Caco-2 (cell line): ENCODE results near the gene MNDA. TPM values are rescaled to one million over a fixed set of nuclear protein-coding genes. Genes with fewer than 3 reads are reported as not detected.

Source experiments
- BruUV-seq: library from RNA; stranded (reverse); fragments of 400-500 nt; replicated peaks from 2 replicates; lab custom pipeline; 2021; lab: Mats Ljungman, UMichigan
- CTCF ChIA-PET: fragments of 300-600 bp; sonication (Branson Sonifier 250); formaldehyde crosslinking; loops from one replicate; lab custom pipeline; 2022; ENCODE audit warnings: antibody characterized with exemption; lab: Charles Lee
- POLR2A ChIA-PET: fragments of 300-600 bp; sonication (Branson Sonifier 250); formaldehyde crosslinking; loops from one replicate; lab custom pipeline; 2022; ENCODE audit warnings: antibody characterized with exemption; lab: Charles Lee
- DNase-seq, 2 experiments: peaks; one replicate each; pipeline versions ENCODE4 v3.0.0 to v3.0.0-alpha.2; 2020 to 2022
- H3K27me3 ChIP-seq: replicated peaks from 2 replicates; pipeline ENCODE4 v1.6.0; 2011; ENCODE audit warnings: low read length; ENCODE audit not compliant: control insufficient read depth, insufficient read depth
- H3K36me3 ChIP-seq: 2 replicates; pipeline ENCODE4 v1.5.1; 2011; ENCODE audit warnings: low read length; ENCODE audit not compliant: control insufficient read depth, insufficient read depth
- H3K4me1 ChIP-seq: fragments of 250-450 bp; sonication (Bioruptor Pico); 2 replicates; pipeline ENCODE4 v1.5.1; 2020; ENCODE audit warnings: mild to moderate bottlenecking
- H3K4me3 ChIP-seq: 2 replicates; pipeline ENCODE4 v1.5.1; 2011; ENCODE audit warnings: low read depth, mild to moderate bottlenecking, control low read depth, low read length
- H3K9me3 ChIP-seq: fragments of 250-450 bp; sonication (Bioruptor Pico); 2 replicates; pipeline ENCODE4 v1.5.1; 2020; ENCODE audit warnings: mild to moderate bottlenecking, moderate library complexity
- H3K27ac Mint-ChIP-seq: one replicate; pipeline ENCODE4 v1.8.0; 2022; ENCODE audit warnings: mixed read lengths; ENCODE audit not compliant: unreplicated experiment
- H3K27me3 Mint-ChIP-seq: one replicate; pipeline ENCODE4 v1.8.0; 2022; ENCODE audit warnings: mixed read lengths; ENCODE audit not compliant: insufficient read depth, unreplicated experiment
- H3K36me3 Mint-ChIP-seq: one replicate; pipeline ENCODE4 v1.8.0; 2022; ENCODE audit warnings: mild to moderate bottlenecking, mixed read lengths; ENCODE audit not compliant: insufficient read depth, unreplicated experiment
- H3K4me1 Mint-ChIP-seq: one replicate; pipeline ENCODE4 v1.8.0; 2022; ENCODE audit warnings: low read depth, mixed read lengths; ENCODE audit not compliant: unreplicated experiment
- H3K4me3 Mint-ChIP-seq: one replicate; pipeline ENCODE4 v1.8.0; 2022; ENCODE audit warnings: mild to moderate bottlenecking, moderate library complexity, mixed read lengths; ENCODE audit not compliant: unreplicated experiment
- H3K9me3 Mint-ChIP-seq: one replicate; pipeline ENCODE4 v1.8.0; 2022; ENCODE audit warnings: mixed read lengths; ENCODE audit not compliant: unreplicated experiment
- intact Hi-C: fragments of 100-400 bp; cut with micrococcal nuclease; formaldehyde crosslinking; loops from one replicate; pipeline ENCODE4 v1.10.0; 2022; ENCODE audit not compliant: unreplicated experiment
- total RNA-seq: library from RNA; stranded (reverse); gene quantifications from 2 replicates; pipeline ENCODE4 v1.2.3, GENCODE V29; 2022
- TF ChIP-seq, protein P1 (sequence below), 2 experiments: fragments of 200-600 bp in 1 of 2; IDR thresholded peaks; 1 replicate in 1 of 2; 2 replicates in 1 of 2; pipeline versions ENCODE4 v1.5.1 to v1.8.0; 2011 to 2022; ENCODE audit warnings: antibody characterized with exemption in 1 of 2, control low read depth in 1 of 2, inconsistent platforms in 1 of 2, low read depth in 1 of 2, low read length in 1 of 2, mild to moderate bottlenecking in 1 of 2, moderate library complexity in 1 of 2; ENCODE audit not compliant: insufficient read depth in 1 of 2, severe bottlenecking in 1 of 2, unreplicated experiment in 1 of 2

The MNDA gene
- total RNA-seq, 1 experiment from 2014 or later: not detected

DNA sequence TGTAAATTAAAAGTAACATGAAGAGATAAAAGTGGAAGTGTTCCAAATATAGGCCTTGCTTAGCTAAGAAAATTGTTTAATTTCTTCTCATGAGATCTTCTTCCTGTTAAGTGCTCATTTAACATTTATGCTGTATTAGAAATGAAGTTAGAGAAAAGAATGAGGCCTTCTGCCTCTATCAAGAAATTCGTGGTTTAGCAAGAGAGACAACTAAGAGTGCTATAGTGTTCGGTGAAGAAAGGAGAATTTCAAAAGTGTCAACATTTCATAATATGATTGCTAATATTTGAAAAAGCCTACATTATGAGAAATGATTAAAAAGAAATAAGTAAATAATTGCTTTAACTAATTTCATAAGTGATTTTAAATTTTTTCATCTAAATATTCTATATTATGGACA is 18.8 kb upstream of the MNDA start:
- intact Hi-C loops: no loop called here
- Mint-ChIP-seq H3K36me3 (no peaks in the 10 kb centered on the region), H3K27ac (no peak overlapping the region), H3K9me3 (no peaks in the 10 kb centered on the region), H3K4me3 (no peak overlapping the region), H3K27me3 (peaks cover 2% of the 10 kb centered on the region), H3K4me1 (no peaks in the 10 kb centered on the region)
- Histone ChIP-seq H3K4me3 (no peak overlapping the region), H3K36me3 (no peaks in the 10 kb centered on the region), H3K4me1 (no peaks in the 10 kb centered on the region), H3K27me3 (no peaks in the 10 kb centered on the region), H3K9me3 (no peaks in the 10 kb centered on the region)
- POLR2A ChIA-PET: no interaction called here
- CTCF ChIA-PET: no interaction called here
- TF ChIP-seq, protein P1, sequence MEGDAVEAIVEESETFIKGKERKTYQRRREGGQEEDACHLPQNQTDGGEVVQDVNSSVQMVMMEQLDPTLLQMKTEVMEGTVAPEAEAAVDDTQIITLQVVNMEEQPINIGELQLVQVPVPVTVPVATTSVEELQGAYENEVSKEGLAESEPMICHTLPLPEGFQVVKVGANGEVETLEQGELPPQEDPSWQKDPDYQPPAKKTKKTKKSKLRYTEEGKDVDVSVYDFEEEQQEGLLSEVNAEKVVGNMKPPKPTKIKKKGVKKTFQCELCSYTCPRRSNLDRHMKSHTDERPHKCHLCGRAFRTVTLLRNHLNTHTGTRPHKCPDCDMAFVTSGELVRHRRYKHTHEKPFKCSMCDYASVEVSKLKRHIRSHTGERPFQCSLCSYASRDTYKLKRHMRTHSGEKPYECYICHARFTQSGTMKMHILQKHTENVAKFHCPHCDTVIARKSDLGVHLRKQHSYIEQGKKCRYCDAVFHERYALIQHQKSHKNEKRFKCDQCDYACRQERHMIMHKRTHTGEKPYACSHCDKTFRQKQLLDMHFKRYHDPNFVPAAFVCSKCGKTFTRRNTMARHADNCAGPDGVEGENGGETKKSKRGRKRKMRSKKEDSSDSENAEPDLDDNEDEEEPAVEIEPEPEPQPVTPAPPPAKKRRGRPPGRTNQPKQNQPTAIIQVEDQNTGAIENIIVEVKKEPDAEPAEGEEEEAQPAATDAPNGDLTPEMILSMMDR (IDR thresholded peaks at IDR 0.05; ENCODE audit: insufficient read depth in 1 of 2, low read depth in 1 of 2, low read length in 1 of 2, severe bottlenecking in 1 of 2, unreplicated experiment in 1 of 2): no peak
- BruUV-seq: no TSS peak
- DNase-seq: no peak

GRCh38 chr1:158813164-158813563 is 18.0 kb upstream of the MNDA start:
- no peak overlapping the region for H3K4me3 Mint-ChIP-seq
- H3K36me3 Mint-ChIP-seq: no peaks in the 10 kb centered on the region
- no peaks in the 10 kb centered on the region for H3K4me1 Mint-ChIP-seq
- BruUV-seq: no TSS peak
- Histone ChIP-seq H3K4me3 (no peak overlapping the region), H3K36me3 (no peaks in the 10 kb centered on the region), H3K27me3 (no peaks in the 10 kb centered on the region), H3K4me1 (no peaks in the 10 kb centered on the region), H3K9me3 (no peaks in the 10 kb centered on the region)
- CTCF ChIA-PET: no interaction called here
- H3K27ac Mint-ChIP-seq: no peak overlapping the region
- TF ChIP-seq, protein P1 (IDR thresholded peaks at IDR 0.05; ENCODE audit: insufficient read depth in 1 of 2, low read depth in 1 of 2, low read length in 1 of 2, severe bottlenecking in 1 of 2, unreplicated experiment in 1 of 2): no peak
- intact Hi-C loops: no loop called here
- no peak for DNase-seq
- no peaks in the 10 kb centered on the region for H3K9me3 Mint-ChIP-seq
- H3K27me3 Mint-ChIP-seq: peaks cover 2% of the 10 kb centered on the region
- POLR2A ChIA-PET: no interaction called here

- no peaks in the 10 kb centered on the region for H3K4me1 Mint-ChIP-seq
- no peaks in the 10 kb centered on the region for H3K9me3 Mint-ChIP-seq
- no peak overlapping the region for H3K4me3 Mint-ChIP-seq
- POLR2A ChIA-PET: no interaction called here
- no peaks in the 10 kb centered on the region for H3K9me3 ChIP-seq
- no peak overlapping the region for H3K4me3 ChIP-seq
- no peaks in the 10 kb centered on the region for H3K36me3 Mint-ChIP-seq
- TF ChIP-seq, protein P1 (IDR thresholded peaks at IDR 0.05; ENCODE audit: insufficient read depth in 1 of 2, low read depth in 1 of 2, low read length in 1 of 2, severe bottlenecking in 1 of 2, unreplicated experiment in 1 of 2): no peak
- intact Hi-C loops: no loop called here
- H3K4me1 ChIP-seq: no peaks in the 10 kb centered on the region
- H3K27ac Mint-ChIP-seq: no peak overlapping the region
- no peaks in the 10 kb centered on the region for H3K27me3 ChIP-seq
- peaks cover 2% of the 10 kb centered on the region for H3K27me3 Mint-ChIP-seq
- no peak for DNase-seq
- no peaks in the 10 kb centered on the region for H3K36me3 ChIP-seq
- CTCF ChIA-PET: no interaction called here
- no TSS peak for BruUV-seq
Measured at GRCh38 chr1:158814970-158815369, 16.2 kb upstream of the MNDA start.
